GM18519 (cell line): ENCODE data around the gene LRIG2.
"Not testable (repeated sequence)": the region's sequence is repeated elsewhere in the genome, so short reads cannot be mapped to it uniquely, and the experiment has no call there.

Experiments used
- ATAC-seq: cut with Tn5 transposase; IDR thresholded peaks from one replicate; pipeline ENCODE4 v1.9.1; 2021; ENCODE audit warnings: mild to moderate bottlenecking, moderate library complexity; ENCODE audit not compliant: unreplicated experiment, low FRiP score

LRIG2 gene

GRCh38 chr1:113123737-113124136 is 50.7 kb downstream of the LRIG2 start:
- no peak for ATAC-seq

GRCh38 chr1:113124366-113124765 is 51.4 kb downstream of the LRIG2 start:
- ATAC-seq: no peak

- ATAC-seq: no peak
Observed at GRCh38 chr1:113125517-113125916, 52.5 kb downstream of the LRIG2 start.

GRCh38 chr1:113126207-113126606 is 53.2 kb downstream of the LRIG2 start:
- no peak for ATAC-seq

- ATAC-seq: no peak
Observed at GRCh38 chr1:113128116-113128515, 55.1 kb downstream of the LRIG2 start.

- no peak for ATAC-seq
Observed at GRCh38 chr1:113129529-113130185, 56.7 kb downstream of the LRIG2 start.

GRCh38 chr1:113133038-113133437 is 60.0 kb downstream of the LRIG2 start:
- ATAC-seq: no peak

GRCh38 chr1:113133759-113134158 is 60.8 kb downstream of the LRIG2 start:
- ATAC-seq: no peak

GRCh38 chr1:113135460-113135859 is 62.5 kb downstream of the LRIG2 start:
- ATAC-seq: no peak

- no peak for ATAC-seq
Observed at GRCh38 chr1:113136476-113136875, 63.5 kb downstream of the LRIG2 start.

- no peak for ATAC-seq
Observed at GRCh38 chr1:113137563-113137962, 64.6 kb downstream of the LRIG2 start.

- no peak for ATAC-seq
Observed at GRCh38 chr1:113138778-113139177, 65.8 kb downstream of the LRIG2 start.

- ATAC-seq: no peak
Observed at GRCh38 chr1:113140176-113140575, 67.2 kb downstream of the LRIG2 start.

- ATAC-seq: peak; percentile 58
Observed at GRCh38 chr1:113140588-113141446, 67.8 kb downstream of the LRIG2 start.

- no peak for ATAC-seq
Observed at GRCh38 chr1:113141650-113142473, 68.9 kb downstream of the LRIG2 start.

- no peak for ATAC-seq
Observed at GRCh38 chr1:113142791-113143190, 69.8 kb downstream of the LRIG2 start.

GRCh38 chr1:113146242-113147072 is 73.5 kb downstream of the LRIG2 start:
- ATAC-seq: no peak

GRCh38 chr1:113147073-113147625 is 74.2 kb downstream of the LRIG2 start:
- ATAC-seq: no peak

GRCh38 chr1:113147826-113148225 is 74.8 kb downstream of the LRIG2 start:
- no peak for ATAC-seq

GRCh38 chr1:113150494-113150893 is 77.5 kb downstream of the LRIG2 start:
- not testable (repeated sequence) for ATAC-seq
